ENCODE data around the gene CETN3.
A peak's percentile ranks its signal among the peaks of the same experiment; 100 is the strongest.

The CETN3 gene

DNA sequence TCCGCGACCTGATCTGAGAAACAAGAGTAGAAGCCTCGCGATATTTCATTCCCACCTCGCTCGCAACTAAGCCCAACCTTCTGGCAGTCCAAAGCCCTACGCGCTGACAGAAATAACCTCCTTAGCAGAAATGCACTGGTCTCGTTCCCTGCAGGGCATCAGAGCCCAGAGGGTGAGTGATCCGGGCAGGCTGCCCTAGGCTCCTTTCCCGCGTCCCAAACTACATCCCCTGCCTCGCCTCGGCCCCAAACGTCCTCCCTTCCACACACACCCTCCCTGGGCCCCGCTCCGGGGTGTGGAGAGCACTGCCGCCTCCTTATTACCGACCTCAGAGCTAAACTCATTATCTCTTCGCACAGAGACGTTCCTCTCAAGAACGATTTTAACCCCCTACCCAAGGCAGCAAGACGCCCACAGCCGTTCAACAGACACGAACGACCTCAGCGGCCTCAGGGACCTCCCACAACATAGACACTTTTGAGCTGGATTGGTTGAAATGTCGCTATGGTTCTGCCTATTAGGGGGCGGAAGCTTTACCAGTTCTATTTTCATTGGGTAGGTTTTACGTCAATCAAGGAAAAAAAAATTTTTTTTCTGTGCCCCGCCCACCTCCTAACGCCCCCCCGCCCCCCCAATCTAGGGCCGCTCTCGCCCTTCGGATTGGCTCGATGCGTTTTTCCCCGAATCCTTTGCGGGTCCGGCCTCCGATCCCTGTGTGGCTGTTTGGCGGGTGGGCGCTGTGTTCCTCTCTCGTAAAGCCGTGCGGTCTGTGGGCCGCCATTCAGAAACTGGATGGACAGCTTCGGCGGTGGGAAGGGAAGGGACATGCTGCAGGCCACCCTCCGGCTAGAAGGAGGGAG lies at the start of gene CETN3:
Gene CETN3, minus strand, starts transcription at position 439 of the 860 bp plus-strand sequence. Its CDS starts 95 bp downstream, at position 344.
- H3K36me3 ChIP-seq (ENCODE audit: insufficient read depth, low read length): peaks cover 9% of the 10 kb centered on the region
- no peaks in the 10 kb centered on the region for H3K9me3 ChIP-seq (ENCODE audit: low read length)
- peak within 1 kb of the TSS; percentile 98 for H3K9ac ChIP-seq (ENCODE audit: low read length)
- H3K4me3 ChIP-seq (ENCODE audit: low read depth in 1 of 2, low read length in 2 of 2): peak within 1 kb of the TSS; percentile 71 to 98
- peak within 1 kb of the TSS; percentile 92 for H3K27ac ChIP-seq (ENCODE audit: low read depth, low read length)
- H3K27me3 ChIP-seq (ENCODE audit: control insufficient read depth in 1 of 2, insufficient read depth in 2 of 2, low read length in 2 of 2): no peaks in the 10 kb centered on the region
- H3K4me1 ChIP-seq (ENCODE audit: insufficient read depth, low read length): peaks cover 12% of the 10 kb centered on the region

DNA sequence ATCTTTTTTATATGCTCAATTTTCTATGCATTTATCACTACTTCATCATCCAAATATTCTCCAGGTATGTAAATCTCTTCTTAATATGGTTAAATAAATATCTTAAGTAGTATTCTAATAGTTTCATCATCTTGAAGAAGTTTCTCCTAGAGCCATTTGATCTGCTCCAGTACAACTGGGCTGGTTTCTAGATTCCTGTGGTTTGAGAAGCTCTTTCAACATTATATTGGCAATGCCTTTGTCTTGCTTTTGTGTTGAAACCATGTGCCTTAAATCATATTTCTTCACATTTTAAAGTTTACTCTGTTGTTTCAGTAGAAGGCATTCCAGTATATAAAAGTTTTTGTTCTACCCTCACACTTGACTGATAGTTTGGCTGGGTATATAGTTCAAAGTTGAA lies 37.4 kb upstream of the CETN3 start:
- Histone ChIP-seq H3K9me3 (ENCODE audit: low read length) (no peaks in the 10 kb centered on the region), H3K4me1 (ENCODE audit: insufficient read depth, low read length) (no peaks in the 10 kb centered on the region), H3K27me3 (ENCODE audit: control insufficient read depth in 1 of 2, insufficient read depth in 2 of 2, low read length in 2 of 2) (no peaks in the 10 kb centered on the region), H3K36me3 (ENCODE audit: insufficient read depth, low read length) (no peaks in the 10 kb centered on the region), H3K4me3 (ENCODE audit: low read depth in 1 of 2, low read length in 2 of 2) (no peak overlapping the region), H3K27ac (ENCODE audit: low read depth, low read length) (no peak overlapping the region), H3K9ac (ENCODE audit: low read length) (no peak overlapping the region)

GRCh38 chr5:90440644-90441043 lies 31.1 kb upstream of the CETN3 start:
- H3K4me3 ChIP-seq (ENCODE audit: low read depth in 1 of 2, low read length in 2 of 2): no peak overlapping the region

GRCh38 chr5:90438100-90438499 lies 28.5 kb upstream of the CETN3 start:
- no peaks in the 10 kb centered on the region for H3K9me3 ChIP-seq (ENCODE audit: low read length)
- H3K36me3 ChIP-seq (ENCODE audit: insufficient read depth, low read length): no peaks in the 10 kb centered on the region
- no peak overlapping the region for H3K4me3 ChIP-seq (ENCODE audit: low read depth in 1 of 2, low read length in 2 of 2)
- no peak overlapping the region for H3K9ac ChIP-seq (ENCODE audit: low read length)
- H3K27ac ChIP-seq (ENCODE audit: low read depth, low read length): no peak overlapping the region
- H3K4me1 ChIP-seq (ENCODE audit: insufficient read depth, low read length): no peaks in the 10 kb centered on the region
- no peaks in the 10 kb centered on the region for H3K27me3 ChIP-seq (ENCODE audit: control insufficient read depth in 1 of 2, insufficient read depth in 2 of 2, low read length in 2 of 2)

More at GRCh38 chr5:90440644-90441043, 31.1 kb upstream of the CETN3 start:
- no peak overlapping the region for H3K27ac ChIP-seq (ENCODE audit: low read depth, low read length)
- no peaks in the 10 kb centered on the region for H3K27me3 ChIP-seq (ENCODE audit: control insufficient read depth in 1 of 2, insufficient read depth in 2 of 2, low read length in 2 of 2)
- H3K4me1 ChIP-seq (ENCODE audit: insufficient read depth, low read length): no peaks in the 10 kb centered on the region
- H3K9me3 ChIP-seq (ENCODE audit: low read length): no peaks in the 10 kb centered on the region
- H3K9ac ChIP-seq (ENCODE audit: low read length): no peak overlapping the region
- no peaks in the 10 kb centered on the region for H3K36me3 ChIP-seq (ENCODE audit: insufficient read depth, low read length)

GRCh38 chr5:90437663-90438062 lies 28.1 kb upstream of the CETN3 start:
- no peaks in the 10 kb centered on the region for H3K9me3 ChIP-seq (ENCODE audit: low read length)
- no peaks in the 10 kb centered on the region for H3K27me3 ChIP-seq (ENCODE audit: control insufficient read depth in 1 of 2, insufficient read depth in 2 of 2, low read length in 2 of 2)
- no peaks in the 10 kb centered on the region for H3K4me1 ChIP-seq (ENCODE audit: insufficient read depth, low read length)
- H3K36me3 ChIP-seq (ENCODE audit: insufficient read depth, low read length): no peaks in the 10 kb centered on the region
- no peak overlapping the region for H3K9ac ChIP-seq (ENCODE audit: low read length)
- H3K4me3 ChIP-seq (ENCODE audit: low read depth in 1 of 2, low read length in 2 of 2): no peak overlapping the region
- no peak overlapping the region for H3K27ac ChIP-seq (ENCODE audit: low read depth, low read length)

- Histone ChIP-seq H3K9me3 (ENCODE audit: low read length) (no peaks in the 10 kb centered on the region), H3K36me3 (ENCODE audit: insufficient read depth, low read length) (no peaks in the 10 kb centered on the region), H3K27me3 (ENCODE audit: control insufficient read depth in 1 of 2, insufficient read depth in 2 of 2, low read length in 2 of 2) (no peaks in the 10 kb centered on the region), H3K4me3 (ENCODE audit: low read depth in 1 of 2, low read length in 2 of 2) (no peak overlapping the region), H3K27ac (ENCODE audit: low read depth, low read length) (no peak overlapping the region), H3K4me1 (ENCODE audit: insufficient read depth, low read length) (no peaks in the 10 kb centered on the region), H3K9ac (ENCODE audit: low read length) (no peak overlapping the region)
These were observed 24.7 kb upstream of the CETN3 start for GRCh38 chr5:90434116-90434714.

DNA sequence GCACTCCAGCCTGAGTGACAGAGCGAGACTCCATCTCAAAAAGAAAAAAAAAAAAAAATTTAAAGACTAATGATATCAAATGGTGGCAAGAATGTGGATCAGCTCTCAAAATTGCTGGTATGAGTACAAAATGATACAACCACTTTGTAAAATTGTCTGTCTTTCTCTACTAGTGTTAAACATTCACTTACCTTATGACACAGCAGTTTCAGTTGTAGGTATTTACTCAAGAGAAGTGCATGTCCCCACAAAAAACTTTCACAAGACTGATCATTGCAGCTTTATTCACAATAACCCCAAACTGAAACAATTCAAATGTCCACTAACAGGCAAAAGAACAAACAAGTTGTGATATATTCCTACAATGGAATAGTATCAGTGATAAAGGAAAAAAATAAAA lies 14.7 kb upstream of the CETN3 start:
- Histone ChIP-seq H3K4me1 (ENCODE audit: insufficient read depth, low read length) (no peaks in the 10 kb centered on the region), H3K27ac (ENCODE audit: low read depth, low read length) (no peak overlapping the region), H3K27me3 (ENCODE audit: control insufficient read depth in 1 of 2, insufficient read depth in 2 of 2, low read length in 2 of 2) (no peaks in the 10 kb centered on the region), H3K9me3 (ENCODE audit: low read length) (no peaks in the 10 kb centered on the region), H3K9ac (ENCODE audit: low read length) (no peak overlapping the region), H3K36me3 (ENCODE audit: insufficient read depth, low read length) (no peaks in the 10 kb centered on the region), H3K4me3 (ENCODE audit: low read depth in 1 of 2, low read length in 2 of 2) (no peak overlapping the region)

DNA sequence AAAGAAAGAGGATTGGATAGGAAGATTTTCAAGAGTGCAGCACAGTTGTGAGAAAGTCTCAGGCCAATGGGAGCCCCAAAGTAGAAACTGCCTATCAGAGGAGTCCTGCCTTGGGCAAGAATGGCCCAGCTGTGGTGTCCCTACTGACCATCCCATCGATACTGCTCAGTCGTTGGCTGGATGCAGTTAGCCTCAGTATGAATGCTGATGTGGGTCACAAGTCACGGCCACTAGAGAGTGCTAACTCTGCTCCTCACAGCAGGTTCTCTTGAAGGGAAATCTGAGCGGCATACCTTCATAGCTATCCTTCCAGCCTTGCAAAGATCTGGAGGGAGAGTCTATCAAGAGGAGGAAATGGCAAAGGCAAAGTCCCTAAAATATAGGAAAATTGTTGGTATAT lies 11.6 kb upstream of the CETN3 start:
- Histone ChIP-seq H3K4me1 (ENCODE audit: insufficient read depth, low read length) (no peaks in the 10 kb centered on the region), H3K4me3 (ENCODE audit: low read depth in 1 of 2, low read length in 2 of 2) (no peak overlapping the region), H3K36me3 (ENCODE audit: insufficient read depth, low read length) (no peaks in the 10 kb centered on the region), H3K27me3 (ENCODE audit: control insufficient read depth in 1 of 2, insufficient read depth in 2 of 2, low read length in 2 of 2) (no peaks in the 10 kb centered on the region), H3K9me3 (ENCODE audit: low read length) (no peaks in the 10 kb centered on the region), H3K27ac (ENCODE audit: low read depth, low read length) (no peak overlapping the region), H3K9ac (ENCODE audit: low read length) (no peak overlapping the region)

DNA sequence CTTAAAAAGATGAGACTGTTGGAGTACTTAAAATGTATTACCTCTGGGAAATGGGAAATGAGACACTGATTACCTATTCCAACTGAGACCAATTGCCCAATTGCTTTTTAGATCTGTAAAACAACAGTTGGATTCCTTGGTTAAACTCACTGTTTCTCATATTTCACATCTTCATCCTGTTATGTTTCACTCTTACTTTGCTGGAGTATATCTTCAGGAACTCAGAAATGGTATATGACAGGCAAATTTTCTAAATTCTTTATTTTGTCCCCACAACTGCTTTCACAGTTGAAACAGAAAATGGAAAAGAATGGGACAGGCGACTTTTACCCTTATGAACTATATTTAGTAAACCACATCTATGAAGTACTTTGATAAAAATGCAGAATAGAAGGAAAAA lies 8.7 kb upstream of the CETN3 start:
- H3K27ac ChIP-seq (ENCODE audit: low read depth, low read length): no peak overlapping the region
- H3K4me3 ChIP-seq (ENCODE audit: low read depth in 1 of 2, low read length in 2 of 2): no peak overlapping the region
- H3K9ac ChIP-seq (ENCODE audit: low read length): no peak overlapping the region
- H3K36me3 ChIP-seq (ENCODE audit: insufficient read depth, low read length): no peaks in the 10 kb centered on the region
- H3K27me3 ChIP-seq (ENCODE audit: control insufficient read depth in 1 of 2, insufficient read depth in 2 of 2, low read length in 2 of 2): no peaks in the 10 kb centered on the region
- H3K4me1 ChIP-seq (ENCODE audit: insufficient read depth, low read length): no peaks in the 10 kb centered on the region
- no peaks in the 10 kb centered on the region for H3K9me3 ChIP-seq (ENCODE audit: low read length)

DNA sequence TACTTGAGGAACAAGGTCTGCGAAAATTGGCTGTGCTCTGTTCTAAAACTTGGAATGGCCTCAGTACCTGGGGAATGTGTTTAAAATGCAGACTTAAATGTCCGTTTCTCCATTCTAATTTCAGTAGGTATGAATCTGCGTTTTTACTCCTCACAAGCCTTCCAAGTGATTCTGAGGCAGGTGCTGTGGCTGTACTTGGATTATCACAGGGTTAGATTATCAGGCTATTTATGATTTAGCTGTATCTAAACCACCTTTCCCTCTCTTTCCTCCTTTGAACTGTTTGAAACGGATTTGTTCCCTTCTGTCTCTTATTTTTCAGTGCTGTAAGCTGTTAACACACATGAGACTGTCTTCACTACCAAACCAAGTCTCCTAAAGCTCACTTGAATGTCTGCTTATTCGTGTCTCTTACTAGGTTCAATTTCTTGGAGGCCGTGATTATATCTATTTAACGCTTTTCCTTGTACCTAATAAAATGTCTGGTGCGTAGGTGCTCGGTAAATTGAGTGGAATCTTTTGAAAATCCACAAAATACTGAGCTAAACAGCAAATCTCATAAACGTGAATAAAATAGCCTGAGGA lies 714 bp upstream of the CETN3 start:
- no peaks in the 10 kb centered on the region for H3K27me3 ChIP-seq (ENCODE audit: control insufficient read depth in 1 of 2, insufficient read depth in 2 of 2, low read length in 2 of 2)
- peaks cover 5% of the 10 kb centered on the region for H3K36me3 ChIP-seq (ENCODE audit: insufficient read depth, low read length)
- H3K4me3 ChIP-seq (ENCODE audit: low read depth in 1 of 2, low read length in 2 of 2): peak overlapping the region; percentile 37 to 92
- peak overlapping the region; percentile 83 for H3K27ac ChIP-seq (ENCODE audit: low read depth, low read length)
- H3K4me1 ChIP-seq (ENCODE audit: insufficient read depth, low read length): peaks cover 12% of the 10 kb centered on the region
- no peaks in the 10 kb centered on the region for H3K9me3 ChIP-seq (ENCODE audit: low read length)
- peak overlapping the region; percentile 98 for H3K9ac ChIP-seq (ENCODE audit: low read length)

DNA sequence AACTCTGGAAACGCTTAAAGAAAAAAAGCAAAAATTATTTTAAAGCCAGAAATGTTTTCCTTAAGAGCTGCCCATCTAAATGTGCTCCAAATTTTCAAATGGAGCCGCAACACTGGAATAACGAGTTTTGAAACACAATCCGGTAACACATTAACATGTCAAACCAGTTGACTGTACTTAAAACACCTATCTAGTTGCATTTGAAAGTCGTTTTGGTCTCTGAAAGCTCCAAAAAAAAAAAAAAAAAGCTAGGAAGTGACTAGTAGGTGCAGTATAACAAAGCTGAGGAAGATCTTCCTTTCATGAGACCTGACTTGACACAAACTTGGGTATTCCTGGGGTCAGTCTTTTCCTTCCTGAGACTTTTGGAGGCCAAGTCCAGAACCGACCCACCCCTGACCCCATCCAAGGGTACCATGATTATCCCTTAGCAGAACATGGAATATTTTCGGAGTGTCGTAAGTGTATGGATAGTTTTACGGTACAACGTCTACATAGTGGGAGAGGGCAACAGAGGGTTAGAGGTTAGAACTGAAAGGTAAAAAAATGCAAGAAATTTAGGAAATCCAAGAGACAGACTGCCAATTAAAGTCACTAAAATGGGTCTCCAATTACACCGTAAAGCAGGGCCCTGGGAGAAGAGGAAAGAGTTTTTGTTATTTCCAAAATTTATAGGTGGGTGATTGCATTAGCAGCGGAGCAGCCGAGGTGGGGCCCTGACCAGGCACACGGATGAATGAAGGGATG lies 812 bp downstream of the CETN3 start:
- Histone ChIP-seq H3K9me3 (ENCODE audit: low read length) (no peaks in the 10 kb centered on the region), H3K27ac (ENCODE audit: low read depth, low read length) (peak overlapping the region; percentile 92), H3K9ac (ENCODE audit: low read length) (peak overlapping the region; percentile 91), H3K36me3 (ENCODE audit: insufficient read depth, low read length) (peaks cover 9% of the 10 kb centered on the region), H3K4me1 (ENCODE audit: insufficient read depth, low read length) (peaks cover 12% of the 10 kb centered on the region), H3K27me3 (ENCODE audit: control insufficient read depth in 1 of 2, insufficient read depth in 2 of 2, low read length in 2 of 2) (no peaks in the 10 kb centered on the region), H3K4me3 (ENCODE audit: low read depth in 1 of 2, low read length in 2 of 2) (peak overlapping the region; percentile 71 to 98)
